ENCODE measurements around the gene CIDEA. TPM values are rescaled to one million over a fixed set of nuclear protein-coding genes. Genes with fewer than 3 reads are reported as not detected.

CIDEA gene
- total and polyA plus RNA-seq, 9 of the 15 experiments (the other 6 are each of a cell fraction or from before 2014, with no cell fraction given) = not detected

GRCh38 chr18:12307701-12308385 lies 53.7 kb downstream of the CIDEA start, which contains the start of gene TUBB6 (continued):
- TF ChIP-seq, protein P1, sequence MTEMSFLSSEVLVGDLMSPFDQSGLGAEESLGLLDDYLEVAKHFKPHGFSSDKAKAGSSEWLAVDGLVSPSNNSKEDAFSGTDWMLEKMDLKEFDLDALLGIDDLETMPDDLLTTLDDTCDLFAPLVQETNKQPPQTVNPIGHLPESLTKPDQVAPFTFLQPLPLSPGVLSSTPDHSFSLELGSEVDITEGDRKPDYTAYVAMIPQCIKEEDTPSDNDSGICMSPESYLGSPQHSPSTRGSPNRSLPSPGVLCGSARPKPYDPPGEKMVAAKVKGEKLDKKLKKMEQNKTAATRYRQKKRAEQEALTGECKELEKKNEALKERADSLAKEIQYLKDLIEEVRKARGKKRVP (CRISPR knock-in tag; IDR thresholded peaks at IDR 0.05) = no peak
- TF ChIP-seq, protein P2, sequence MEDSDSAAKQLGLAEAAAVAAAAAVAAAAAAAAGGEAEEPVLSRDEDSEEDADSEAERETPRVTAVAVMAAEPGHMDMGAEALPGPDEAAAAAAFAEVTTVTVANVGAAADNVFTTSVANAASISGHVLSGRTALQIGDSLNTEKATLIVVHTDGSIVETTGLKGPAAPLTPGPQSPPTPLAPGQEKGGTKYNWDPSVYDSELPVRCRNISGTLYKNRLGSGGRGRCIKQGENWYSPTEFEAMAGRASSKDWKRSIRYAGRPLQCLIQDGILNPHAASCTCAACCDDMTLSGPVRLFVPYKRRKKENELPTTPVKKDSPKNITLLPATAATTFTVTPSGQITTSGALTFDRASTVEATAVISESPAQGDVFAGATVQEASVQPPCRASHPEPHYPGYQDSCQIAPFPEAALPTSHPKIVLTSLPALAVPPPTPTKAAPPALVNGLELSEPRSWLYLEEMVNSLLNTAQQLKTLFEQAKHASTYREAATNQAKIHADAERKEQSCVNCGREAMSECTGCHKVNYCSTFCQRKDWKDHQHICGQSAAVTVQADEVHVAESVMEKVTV (CRISPR knock-in tag; IDR thresholded peaks at IDR 0.05) = no peak
- TF ChIP-seq MYBL2 (IDR thresholded peaks at IDR 0.05; ENCODE audit: low read depth) (no peak), MYBL2 (CRISPR knock-in tag; IDR thresholded peaks at IDR 0.05; ENCODE audit: borderline replicate concordance) (no peak), TCF7L2 (IDR thresholded peaks at IDR 0.05; ENCODE audit: low read depth, low read length) (no peak), GATA2 (CRISPR knock-in tag; IDR thresholded peaks at IDR 0.05) (no peak), ZFP91 (CRISPR knock-in tag; IDR thresholded peaks at IDR 0.05) (no peak), POLR2B (IDR thresholded peaks at IDR 0.05; ENCODE audit: low read depth, partially characterized antibody) (no peak), NR2C2 (CRISPR knock-in tag; IDR thresholded peaks at IDR 0.05) (no peak), NR2C2 (tag; IDR thresholded peaks at IDR 0.05) (peak; percentile 43; the same call in 1 of the 2 replicates), ZNF766 (CRISPR knock-in tag; conservative IDR thresholded peaks at IDR 0.05) (no peak; the same call in 1 of the 2 replicates), CBX8 (IDR thresholded peaks at IDR 0.05; ENCODE audit: borderline replicate concordance, extremely low read depth, low read depth, low read length, poor library complexity, severe bottlenecking) (no peak), ZFPM2 (CRISPR knock-in tag; IDR thresholded peaks at IDR 0.05) (no peak), TRIM28 (IDR thresholded peaks at IDR 0.05) (no peak), CEBPB (tag; IDR thresholded peaks at IDR 0.05) (no peak), ZNF408 (CRISPR knock-in tag; IDR thresholded peaks at IDR 0.05; ENCODE audit: low read depth) (no peak), HMG20B (CRISPR knock-in tag; IDR thresholded peaks at IDR 0.05) (no peak), SREBF1 (IDR thresholded peaks at IDR 0.05; ENCODE audit: borderline replicate concordance, low read depth, low read length) (no peak), MAX (CRISPR knock-in tag; IDR thresholded peaks at IDR 0.05) (no peak), EGR1 (conservative IDR thresholded peaks at IDR 0.05) (0 out of 2 replicates have a peak, but pooled peaks have one; percentile 7)

All from K562 (cell line).